GM21526 (cell line): ENCODE measurements around the gene RAB40C.

Experiments
- ATAC-seq: cut with Tn5 transposase; IDR thresholded peaks from one replicate; pipeline ENCODE4 v1.9.1; 2021; ENCODE audit warnings: moderate library complexity; ENCODE audit not compliant: unreplicated experiment, low FRiP score

The RAB40C gene, protein sequence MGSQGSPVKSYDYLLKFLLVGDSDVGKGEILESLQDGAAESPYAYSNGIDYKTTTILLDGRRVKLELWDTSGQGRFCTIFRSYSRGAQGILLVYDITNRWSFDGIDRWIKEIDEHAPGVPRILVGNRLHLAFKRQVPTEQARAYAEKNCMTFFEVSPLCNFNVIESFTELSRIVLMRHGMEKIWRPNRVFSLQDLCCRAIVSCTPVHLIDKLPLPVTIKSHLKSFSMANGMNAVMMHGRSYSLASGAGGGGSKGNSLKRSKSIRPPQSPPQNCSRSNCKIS

DNA sequence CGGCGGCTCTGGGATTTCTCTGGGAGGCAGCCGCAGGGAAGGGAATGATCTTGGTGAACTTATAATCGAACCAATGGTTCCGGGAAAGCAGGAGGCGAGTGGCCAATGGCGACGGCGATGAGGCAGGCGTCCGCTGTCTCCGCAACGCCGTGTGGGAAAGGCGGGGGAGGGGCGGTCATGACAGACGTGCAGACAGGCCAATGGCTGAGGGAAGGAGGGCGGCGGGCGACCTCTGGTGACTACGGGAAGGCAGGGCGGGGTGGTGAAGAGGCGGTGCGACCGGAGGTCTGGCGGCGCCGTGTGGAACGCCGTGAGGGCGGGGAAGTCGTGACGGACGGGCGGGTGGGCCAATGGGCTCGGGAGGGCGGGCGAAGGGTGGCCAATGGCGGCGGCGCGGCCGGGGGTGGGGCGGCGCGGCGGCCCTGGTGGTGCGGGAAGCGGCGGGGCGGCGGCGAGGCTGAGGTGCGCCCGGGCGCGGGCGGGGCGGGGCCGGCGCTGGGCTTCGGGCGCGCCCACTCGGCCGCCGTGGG is at the start of gene RAB40C:
Gene RAB40C, plus strand, starts transcription at position 409 of the 530 bp plus-strand sequence. CDS start 226 bp downstream, outside the sequence.
- peak; percentile 71 for ATAC-seq

DNA sequence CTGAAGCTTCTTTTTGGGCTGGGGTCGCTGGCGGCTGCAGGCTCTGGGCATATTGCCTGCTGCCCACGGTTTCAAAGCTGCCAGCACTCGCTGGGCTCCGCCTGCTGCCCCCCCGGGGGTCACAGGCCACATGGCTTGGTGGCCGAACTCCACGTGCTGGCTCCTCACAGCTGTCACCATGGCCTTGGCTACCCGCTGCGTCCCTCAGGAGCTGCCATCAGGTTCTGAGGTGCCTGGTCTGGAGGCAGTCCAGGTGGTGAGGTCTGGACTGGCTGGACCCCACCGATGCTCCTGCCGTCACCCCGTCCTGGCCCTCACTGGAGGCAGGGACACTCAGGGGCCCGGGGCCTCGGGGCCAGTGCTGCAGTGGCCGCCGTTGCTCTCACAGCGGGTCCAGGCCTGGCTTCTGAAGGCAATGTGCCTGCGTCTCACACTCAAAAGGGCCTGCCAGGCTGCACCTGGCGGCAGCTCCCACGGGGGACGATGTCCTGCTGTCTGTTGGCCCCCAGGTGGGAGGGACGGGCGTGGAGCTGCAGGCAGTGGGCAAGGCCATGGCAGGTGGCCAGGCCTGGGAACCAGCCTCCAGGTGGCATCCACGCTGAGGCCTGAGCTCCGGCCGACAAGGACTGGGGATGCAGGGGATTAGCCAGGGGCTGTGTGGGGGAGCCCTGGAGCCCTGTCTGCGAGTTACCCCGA is 49.1 kb upstream of the RAB40C start:
- ATAC-seq, result no peak

DNA sequence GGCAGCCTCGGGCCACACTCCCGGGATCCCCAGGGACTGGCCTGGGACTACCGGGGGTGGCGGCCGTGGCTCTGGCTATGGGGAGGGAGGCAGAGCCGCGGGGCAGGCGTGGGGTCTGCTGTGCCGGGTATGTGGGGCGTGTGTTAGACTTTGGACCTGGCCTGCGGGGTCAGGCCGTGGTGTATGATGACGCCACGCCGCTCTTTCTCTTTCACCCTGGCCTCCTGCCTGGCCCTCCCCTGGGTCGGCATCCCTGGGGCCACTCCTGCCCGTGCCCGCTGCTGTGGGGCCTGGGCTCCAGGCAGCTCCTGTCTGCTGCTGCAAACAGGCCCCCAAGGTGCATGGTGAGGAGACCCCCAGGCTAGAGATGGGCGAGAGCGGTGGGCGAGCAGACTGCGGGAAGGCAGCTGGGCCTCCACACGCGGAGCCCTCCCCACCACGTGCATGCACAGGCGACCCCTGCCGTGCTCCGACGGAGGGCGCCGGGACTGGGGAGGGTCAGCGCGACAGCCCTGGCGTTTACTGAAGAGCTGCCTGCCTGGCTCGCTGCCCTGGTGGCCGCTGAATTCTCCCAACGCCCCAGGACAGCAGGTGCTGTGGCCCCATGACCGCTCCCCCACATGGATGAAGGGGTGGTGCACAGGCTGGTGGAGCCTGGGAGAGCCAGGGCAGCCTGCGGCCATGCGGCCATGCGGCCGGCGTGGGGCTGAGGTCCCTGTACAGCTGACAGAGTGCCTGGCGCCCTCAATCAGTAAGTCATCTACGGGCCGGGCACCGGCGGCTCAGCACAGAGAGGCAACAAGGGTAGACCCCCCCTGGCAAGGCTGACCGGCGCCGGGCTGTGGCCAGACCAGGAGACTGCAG is 46.3 kb upstream of the RAB40C start:
- ATAC-seq, result no peak

DNA sequence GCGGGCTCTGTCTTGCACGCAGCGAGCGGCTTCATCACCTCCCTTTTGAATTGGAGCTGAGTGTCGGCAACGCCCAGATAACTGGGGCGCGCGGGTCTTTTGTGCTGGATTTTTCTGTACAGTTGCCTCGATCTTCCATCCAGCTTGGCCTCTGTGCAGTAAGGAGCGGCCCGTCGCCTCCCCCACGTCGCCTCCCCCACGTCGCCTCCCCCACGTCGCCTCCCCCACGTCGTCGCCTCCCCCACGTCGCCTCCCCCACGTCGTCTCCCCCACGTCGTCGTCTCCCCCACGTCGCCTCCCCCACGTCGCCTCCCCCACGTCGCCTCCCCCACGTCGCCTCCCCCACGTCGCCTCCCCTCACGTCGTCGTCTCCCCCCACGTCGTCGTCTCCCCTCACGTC is 45.3 kb upstream of the RAB40C start:
- ATAC-seq, result no peak

DNA sequence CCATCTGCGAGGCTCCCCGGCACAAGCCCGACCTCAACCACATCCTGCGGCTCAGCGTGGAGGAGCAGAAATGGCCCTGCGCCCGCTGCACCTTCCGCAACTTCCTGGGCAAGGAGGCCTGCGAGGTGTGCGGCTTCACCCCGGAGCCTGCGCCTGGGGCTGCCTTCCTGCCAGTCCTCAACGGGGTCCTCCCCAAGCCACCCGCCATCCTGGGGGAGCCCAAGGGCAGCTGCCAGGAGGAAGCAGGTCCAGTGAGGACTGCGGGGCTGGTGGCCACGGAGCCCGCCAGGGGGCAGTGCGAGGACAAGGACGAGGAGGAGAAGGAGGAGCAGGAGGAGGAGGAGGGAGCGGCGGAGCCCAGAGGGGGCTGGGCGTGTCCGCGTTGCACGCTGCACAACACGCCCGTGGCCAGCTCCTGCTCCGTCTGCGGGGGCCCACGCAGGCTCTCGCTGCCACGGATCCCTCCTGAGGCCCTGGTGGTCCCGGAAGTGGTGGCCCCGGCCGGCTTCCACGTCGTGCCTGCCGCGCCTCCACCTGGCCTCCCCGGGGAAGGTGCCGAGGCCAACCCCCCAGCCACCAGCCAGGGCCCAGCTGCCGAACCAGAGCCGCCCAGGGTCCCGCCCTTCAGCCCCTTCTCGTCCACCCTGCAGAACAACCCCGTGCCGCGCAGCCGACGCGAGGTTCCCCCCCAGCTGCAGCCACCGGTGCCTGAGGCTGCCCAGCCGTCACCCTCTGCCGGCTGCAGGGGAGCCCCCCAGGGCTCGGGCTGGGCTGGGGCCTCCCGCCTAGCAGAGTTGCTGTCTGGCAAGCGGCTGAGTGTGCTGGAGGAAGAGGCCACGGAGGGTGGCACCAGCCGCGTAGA is 42.7 kb upstream of the RAB40C start:
- ATAC-seq, result no peak

GRCh38 chr16:548586-548985 is 41.3 kb upstream of the RAB40C start:
- no peak for ATAC-seq

DNA sequence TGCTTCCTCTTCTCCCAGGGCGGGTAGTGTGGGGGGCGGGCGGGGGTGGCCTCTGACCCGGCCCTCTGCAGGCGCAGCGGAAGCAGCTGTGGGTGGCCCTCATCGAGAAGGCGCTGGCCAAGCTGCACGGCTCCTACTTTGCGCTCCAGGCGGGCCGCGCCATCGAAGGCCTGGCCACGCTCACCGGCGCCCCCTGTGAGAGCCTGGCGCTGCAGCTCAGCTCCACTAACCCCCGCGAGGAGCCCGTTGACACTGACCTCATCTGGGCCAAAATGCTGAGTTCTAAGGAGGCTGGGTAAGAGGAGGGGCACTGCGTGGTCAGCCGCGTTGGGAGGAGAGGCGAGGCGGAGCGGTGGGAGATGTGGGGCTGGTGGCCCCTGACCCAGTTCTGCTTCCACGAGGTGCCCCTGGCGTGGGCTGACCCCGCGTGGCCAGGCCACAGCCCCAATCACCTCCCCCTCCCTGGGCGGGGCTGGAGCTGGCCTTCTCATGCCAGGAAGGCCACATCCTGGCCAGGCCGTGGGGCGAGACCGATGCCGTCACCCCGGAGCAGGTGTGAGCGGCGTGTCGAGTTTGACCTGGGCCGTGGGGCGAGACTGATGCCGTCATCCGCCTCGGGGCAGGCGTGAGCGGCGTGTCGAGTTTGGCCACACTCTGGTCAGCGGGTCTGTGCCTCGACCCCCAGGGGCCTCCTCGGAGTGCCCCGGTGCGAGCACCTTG is 40.2 kb upstream of the RAB40C start:
- ATAC-seq, result no peak

GRCh38 chr16:551210-551609 is 38.7 kb upstream of the RAB40C start:
- ATAC-seq, result no peak

DNA sequence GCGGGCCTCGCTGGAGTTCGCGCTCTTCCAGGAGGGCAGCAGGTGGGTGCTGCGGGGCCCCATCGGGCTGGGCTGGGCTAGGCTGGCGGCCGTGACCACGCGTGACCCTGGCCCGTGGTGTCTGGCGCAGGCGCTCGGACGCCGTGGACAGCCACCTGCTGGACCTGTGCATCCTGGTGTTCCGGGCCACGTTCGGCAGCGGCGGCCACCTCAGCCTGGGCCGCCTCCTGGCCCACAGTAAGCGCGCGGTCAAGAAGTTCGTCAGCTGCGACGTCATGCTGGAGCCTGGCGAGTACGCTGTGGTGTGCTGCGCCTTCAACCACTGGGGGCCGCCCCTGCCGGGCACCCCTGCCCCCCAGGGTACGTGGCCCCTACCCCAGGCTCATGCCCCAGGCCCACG is 37.7 kb upstream of the RAB40C start:
- ATAC-seq, result no peak

DNA sequence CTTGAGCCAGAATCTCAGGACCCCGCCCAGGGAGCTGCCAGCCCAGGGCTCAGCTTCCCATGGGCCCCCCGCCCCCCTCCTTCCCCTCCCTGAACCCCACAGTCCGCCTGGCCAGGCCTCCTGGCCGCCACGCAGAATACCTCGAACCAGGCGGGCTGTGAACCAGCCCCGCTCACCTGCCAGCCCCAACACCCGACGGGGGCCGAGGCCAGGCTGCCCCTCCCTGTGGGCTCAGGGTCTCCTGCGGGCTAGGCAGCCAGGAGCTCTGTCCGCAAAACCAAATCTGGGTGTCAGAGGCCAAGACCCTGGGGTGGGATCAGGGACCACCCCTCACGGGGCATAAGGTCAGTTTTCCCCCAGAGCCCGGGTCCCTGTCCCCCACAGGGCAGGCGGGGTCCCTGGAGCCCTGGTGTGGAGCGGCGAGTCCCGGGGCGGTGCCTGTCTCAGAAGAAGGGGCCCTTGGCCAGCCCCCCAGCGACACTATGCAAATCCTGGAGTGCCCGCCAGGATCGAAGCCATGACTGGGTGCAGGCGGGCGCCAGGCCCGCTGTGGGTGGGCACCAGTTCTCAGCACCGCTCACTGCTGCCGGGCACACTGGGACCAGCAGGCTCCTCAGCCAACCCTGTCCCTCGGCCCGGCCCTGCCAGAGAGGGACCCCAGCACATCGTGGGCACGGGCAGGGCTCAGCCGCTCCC is 36.1 kb upstream of the RAB40C start:
- no peak for ATAC-seq

DNA sequence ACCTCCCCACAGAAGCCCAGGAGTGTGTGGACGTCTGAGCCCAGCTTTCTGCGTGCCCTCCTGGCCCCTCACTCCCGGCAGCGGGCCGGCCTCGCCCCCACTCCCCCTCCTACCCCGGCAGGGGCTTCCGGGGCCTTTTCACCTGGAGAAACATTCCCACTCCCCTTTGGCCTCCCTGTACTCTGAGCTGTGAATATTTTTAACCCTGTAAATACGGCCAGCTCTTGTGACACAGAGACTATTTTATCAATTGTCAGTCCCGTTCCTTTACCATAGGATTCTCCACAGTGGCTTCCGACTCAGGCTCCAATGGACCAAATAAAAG is 35.6 kb upstream of the RAB40C start:
- no peak for ATAC-seq

GRCh38 chr16:554640-555365 is 35.1 kb upstream of the RAB40C start:
- no peak for ATAC-seq

- no peak for ATAC-seq
Measured at GRCh38 chr16:555528-556473, 34.1 kb upstream of the RAB40C start.

GRCh38 chr16:556474-557173 is 33.2 kb upstream of the RAB40C start:
- ATAC-seq, result no peak

GRCh38 chr16:557463-558297 is 32.2 kb upstream of the RAB40C start:
- no peak for ATAC-seq
